Rectal smooth muscle tissue (tissue), 1 donor: Measurements from ENCODE around the gene IFITM5.

Source experiments
- H3K27ac ChIP-seq: one replicate; pipeline ENCODE4 v1.7.0; 2013; ENCODE audit warnings: low read depth, low read length, inconsistent platforms
- H3K27me3 ChIP-seq: one replicate; pipeline ENCODE4 v1.7.0; 2013; ENCODE audit warnings: low read length; ENCODE audit not compliant: control insufficient read depth, insufficient read depth
- H3K36me3 ChIP-seq: one replicate; pipeline ENCODE4 v1.7.0; 2013; ENCODE audit warnings: low read length; ENCODE audit not compliant: control insufficient read depth, insufficient read depth
- H3K4me1 ChIP-seq: one replicate; pipeline ENCODE4 v1.7.0; 2013; ENCODE audit warnings: low read length; ENCODE audit not compliant: control insufficient read depth, insufficient read depth
- H3K4me3 ChIP-seq: one replicate; pipeline ENCODE4 v1.7.0; 2013; ENCODE audit warnings: low read length
- H3K9ac ChIP-seq: one replicate; pipeline ENCODE4 v1.7.0; 2013; ENCODE audit warnings: low read length

IFITM5 gene

GRCh38 chr11:304915-305843, 5.9 kb upstream of the IFITM5 start:
- Histone ChIP-seq H3K4me3 (no peak overlapping the region), H3K27ac (no peak overlapping the region), H3K4me1 (no peaks in the 10 kb centered on the region), H3K36me3 (no peaks in the 10 kb centered on the region), H3K27me3 (peaks cover 2% of the 10 kb centered on the region), H3K9ac (no peak overlapping the region)

GRCh38 chr11:304061-304506, 4.8 kb upstream of the IFITM5 start:
- H3K4me1 ChIP-seq = no peaks in the 10 kb centered on the region
- no peak overlapping the region for H3K27ac ChIP-seq
- peaks cover 10% of the 10 kb centered on the region for H3K27me3 ChIP-seq
- no peak overlapping the region for H3K4me3 ChIP-seq
- H3K36me3 ChIP-seq = no peaks in the 10 kb centered on the region
- no peak overlapping the region for H3K9ac ChIP-seq

- Histone ChIP-seq H3K27ac (no peak overlapping the region), H3K9ac (no peak overlapping the region), H3K4me1 (no peaks in the 10 kb centered on the region), H3K36me3 (no peaks in the 10 kb centered on the region), H3K4me3 (no peak overlapping the region), H3K27me3 (peaks cover 12% of the 10 kb centered on the region)
Observed at GRCh38 chr11:303363-303762, 4.0 kb upstream of the IFITM5 start.

GRCh38 chr11:299951-300735, 817 bp upstream of the IFITM5 start:
- Histone ChIP-seq H3K4me3 (no peak overlapping the region), H3K4me1 (no peaks in the 10 kb centered on the region), H3K27me3 (peaks cover 24% of the 10 kb centered on the region), H3K27ac (no peak overlapping the region), H3K9ac (no peak overlapping the region), H3K36me3 (no peaks in the 10 kb centered on the region)

- Histone ChIP-seq H3K27ac (no peak overlapping the region), H3K4me1 (no peaks in the 10 kb centered on the region), H3K9ac (no peak overlapping the region), H3K27me3 (peaks cover 24% of the 10 kb centered on the region), H3K4me3 (no peak overlapping the region), H3K36me3 (no peaks in the 10 kb centered on the region)
Observed at GRCh38 chr11:298406-299065, 790 bp downstream of the IFITM5 start.

GRCh38 chr11:297586-298405, 1.5 kb downstream of the IFITM5 start:
- H3K9ac ChIP-seq = no peak overlapping the region
- H3K4me3 ChIP-seq = no peak overlapping the region

GRCh38 chr11:297051-297585, 2.2 kb downstream of the IFITM5 start:
- H3K36me3 ChIP-seq = no peaks in the 10 kb centered on the region
- peaks cover 24% of the 10 kb centered on the region for H3K27me3 ChIP-seq
- no peak overlapping the region for H3K4me3 ChIP-seq
- H3K4me1 ChIP-seq = no peaks in the 10 kb centered on the region
- H3K9ac ChIP-seq = no peak overlapping the region
- H3K27ac ChIP-seq = no peak overlapping the region

More at GRCh38 chr11:297586-298405, 1.5 kb downstream of the IFITM5 start:
- H3K36me3 ChIP-seq = no peaks in the 10 kb centered on the region
- no peak overlapping the region for H3K27ac ChIP-seq
- no peaks in the 10 kb centered on the region for H3K4me1 ChIP-seq
- peaks cover 24% of the 10 kb centered on the region for H3K27me3 ChIP-seq

- Histone ChIP-seq H3K4me3 (no peak overlapping the region), H3K4me1 (no peaks in the 10 kb centered on the region), H3K36me3 (no peaks in the 10 kb centered on the region), H3K27ac (no peak overlapping the region), H3K27me3 (peaks cover 24% of the 10 kb centered on the region), H3K9ac (no peak overlapping the region)
Observed at GRCh38 chr11:296171-297050, 2.9 kb downstream of the IFITM5 start.

- H3K27ac ChIP-seq = no peak overlapping the region
- no peak overlapping the region for H3K9ac ChIP-seq
- no peak overlapping the region for H3K4me3 ChIP-seq
- peaks cover 24% of the 10 kb centered on the region for H3K27me3 ChIP-seq
- H3K4me1 ChIP-seq = no peaks in the 10 kb centered on the region
- H3K36me3 ChIP-seq = no peaks in the 10 kb centered on the region
Observed at GRCh38 chr11:295351-296170, 3.8 kb downstream of the IFITM5 start.

- no peaks in the 10 kb centered on the region for H3K4me1 ChIP-seq
- no peaks in the 10 kb centered on the region for H3K36me3 ChIP-seq
- H3K9ac ChIP-seq = no peak overlapping the region
- no peak overlapping the region for H3K4me3 ChIP-seq
- H3K27ac ChIP-seq = no peak overlapping the region
- peaks cover 19% of the 10 kb centered on the region for H3K27me3 ChIP-seq
Observed at GRCh38 chr11:294780-295179, 4.5 kb downstream of the IFITM5 start.
